OCI-LY3 (cell line): Measurements from ENCODE around the gene BACH1.

Experiments
- CTCF ChIP-seq: fragments of 200-600, 300-600 bp; sonication (generic); IDR thresholded peaks from 2 replicates; pipeline ENCODE4 v1.5.1; 2014; ENCODE audit warnings: antibody characterized with exemption, low read length, low read depth
- EZH2phosphoT487 ChIP-seq: fragments of 200-600 bp; shearing (Covaris generic); IDR thresholded peaks from 2 replicates; pipeline ENCODE4 v1.6.1; 2018; ENCODE audit warnings: antibody characterized with exemption, mixed run types, low read depth

GRCh38 chr21:29295066-29295650, 3.6 kb upstream of the BACH1 start:
- TF ChIP-seq CTCF (no peak), EZH2phosphoT487 (no peak)
